ENCODE data around the gene CCDC106.

Gene CCDC106

GRCh38 chr19:55676889-55677505, 29.0 kb downstream of the CCDC106 start:
- DNase-seq (ENCODE audit: extremely low read depth, low read depth), result no peak
- no peak for TF ChIP-seq CTCF (IDR thresholded peaks at IDR 0.05; ENCODE audit: low read depth, low read length, missing control alignments)
- H3K4me3 ChIP-seq (replicated peaks; ENCODE audit: low read depth, low read length), result no peak overlapping the region

GRCh38 chr19:55677572-55678028, 29.6 kb downstream of the CCDC106 start:
- H3K4me3 ChIP-seq (replicated peaks; ENCODE audit: low read depth, low read length), result no peak overlapping the region
- no peak for TF ChIP-seq CTCF (IDR thresholded peaks at IDR 0.05; ENCODE audit: low read depth, low read length, missing control alignments)
- DNase-seq (ENCODE audit: extremely low read depth, low read depth), result no peak

- DNase-seq (ENCODE audit: extremely low read depth, low read depth), result no peak
- no peak overlapping the region for H3K4me3 ChIP-seq (replicated peaks; ENCODE audit: low read depth, low read length)
Measured at GRCh38 chr19:55678121-55678671, 30.2 kb downstream of the CCDC106 start.

GRCh38 chr19:55679343-55680257, 31.6 kb downstream of the CCDC106 start:
- H3K4me3 ChIP-seq (replicated peaks; ENCODE audit: low read depth, low read length), result no peak overlapping the region
- TF ChIP-seq CTCF (IDR thresholded peaks at IDR 0.05; ENCODE audit: low read depth, low read length, missing control alignments), result no peak
- DNase-seq (ENCODE audit: extremely low read depth, low read depth), result no peak

More at GRCh38 chr19:55678121-55678671, 30.2 kb downstream of the CCDC106 start:
- no peak for TF ChIP-seq CTCF (IDR thresholded peaks at IDR 0.05; ENCODE audit: low read depth, low read length, missing control alignments)

- no peak for TF ChIP-seq CTCF (IDR thresholded peaks at IDR 0.05; ENCODE audit: low read depth, low read length, missing control alignments)
- DNase-seq (ENCODE audit: extremely low read depth, low read depth), result no peak
- H3K4me3 ChIP-seq (replicated peaks; ENCODE audit: low read depth, low read length), result no peak overlapping the region
Measured at GRCh38 chr19:55680339-55681130, 32.5 kb downstream of the CCDC106 start.

Measured in HFF-Myc (cell line).